Measurements from ENCODE around the gene SPTBN2. TPM values are rescaled to one million over a fixed set of nuclear protein-coding genes. Genes with fewer than 3 reads are reported as not detected.
"Not testable (repeated sequence)": the region's sequence is repeated elsewhere in the genome, so short reads cannot be mapped to it uniquely, and the experiment has no call there.

SPTBN2 gene
- total RNA-seq, 2 experiments from 2014 or later = 1.3 to 1.5 TPM

GRCh38 chr11:66743271-66743968 lies 14.4 kb upstream of the SPTBN2 start:
- no peak for DNase-seq
- POLR2A ChIA-PET = no interaction called here
- H3K4me3 Mint-ChIP-seq = peak overlapping the region; percentile 92
- H3K27me3 Mint-ChIP-seq = no peaks in the 10 kb centered on the region
- peaks cover 2% of the 10 kb centered on the region for H3K36me3 Mint-ChIP-seq
- H3K9me3 Mint-ChIP-seq = peaks cover 8% of the 10 kb centered on the region
- no peak overlapping the region for H3K27ac Mint-ChIP-seq
- H3K4me1 Mint-ChIP-seq (ENCODE audit: low read depth) = peaks cover 9% of the 10 kb centered on the region
- intact Hi-C loops (cut with micrococcal nuclease) = no loop called here
- CTCF ChIA-PET = no interaction called here

- POLR2A ChIA-PET = no interaction called here
- peaks cover 8% of the 10 kb centered on the region for H3K9me3 Mint-ChIP-seq
- CTCF ChIA-PET = no interaction called here
- peaks cover 6% of the 10 kb centered on the region for H3K4me1 Mint-ChIP-seq (ENCODE audit: low read depth)
- H3K36me3 Mint-ChIP-seq = peaks cover 2% of the 10 kb centered on the region
- no peak for DNase-seq
- intact Hi-C loops (cut with micrococcal nuclease) = no loop called here
- no peaks in the 10 kb centered on the region for H3K27me3 Mint-ChIP-seq
- no peak overlapping the region for H3K27ac Mint-ChIP-seq
- H3K4me3 Mint-ChIP-seq = no peak overlapping the region
Measured at GRCh38 chr11:66741153-66741552, 12.1 kb upstream of the SPTBN2 start.

GRCh38 chr11:66739983-66740382 lies 11.0 kb upstream of the SPTBN2 start:
- H3K36me3 Mint-ChIP-seq = peaks cover 2% of the 10 kb centered on the region
- no peak overlapping the region for H3K27ac Mint-ChIP-seq
- DNase-seq = no peak
- ChIA-PET POLR2A (interaction anchor here (0.6 kb wide), 1 partner anchor 194 kb away, joined by 3 read pairs; the partner anchor contains the start of gene ACTN3), CTCF (no interaction called here)
- H3K4me3 Mint-ChIP-seq = no peak overlapping the region
- H3K27me3 Mint-ChIP-seq = no peaks in the 10 kb centered on the region
- H3K4me1 Mint-ChIP-seq (ENCODE audit: low read depth) = no peaks in the 10 kb centered on the region
- intact Hi-C loops (cut with micrococcal nuclease) = no loop called here
- peaks cover 8% of the 10 kb centered on the region for H3K9me3 Mint-ChIP-seq

GRCh38 chr11:66734215-66734614 lies 5.2 kb upstream of the SPTBN2 start:
- Mint-ChIP-seq H3K36me3 (no peaks in the 10 kb centered on the region), H3K4me1 (ENCODE audit: low read depth) (no peaks in the 10 kb centered on the region), H3K27me3 (peaks cover 17% of the 10 kb centered on the region), H3K4me3 (no peak overlapping the region), H3K9me3 (no peaks in the 10 kb centered on the region), H3K27ac (no peak overlapping the region)
- ChIA-PET POLR2A (no interaction called here), CTCF (no interaction called here)
- intact Hi-C loops (cut with micrococcal nuclease) = no loop called here
- no peak for DNase-seq

- Mint-ChIP-seq H3K36me3 (peaks cover 4% of the 10 kb centered on the region), H3K27ac (no peak overlapping the region)
Measured at GRCh38 chr11:66729447-66729846, 431 bp upstream of the SPTBN2 start.

GRCh38 chr11:66728038-66728692 lies 851 bp downstream of the SPTBN2 start:
- Mint-ChIP-seq H3K27me3 (peaks cover 49% of the 10 kb centered on the region), H3K4me3 (peak overlapping the region; percentile 68), H3K4me1 (ENCODE audit: low read depth) (peaks cover 10% of the 10 kb centered on the region), H3K27ac (no peak overlapping the region), H3K36me3 (peaks cover 4% of the 10 kb centered on the region), H3K9me3 (no peaks in the 10 kb centered on the region)
- DNase-seq = no peak
- intact Hi-C loops (cut with micrococcal nuclease) = loop anchor here (10.0 kb wide), 1 partner anchor 67 kb away; no protein-coding TSS in a partner anchor
- ChIA-PET POLR2A (no interaction called here), CTCF (no interaction called here)

More at GRCh38 chr11:66729447-66729846, 431 bp upstream of the SPTBN2 start:
- peak overlapping the region; percentile 68 for H3K4me3 Mint-ChIP-seq
- ChIA-PET POLR2A (no interaction called here), CTCF (interaction anchor here (1.1 kb wide), 1 partner anchor 71 kb away, joined by 3 read pairs; no protein-coding TSS in a partner anchor)
- peaks cover 10% of the 10 kb centered on the region for H3K4me1 Mint-ChIP-seq (ENCODE audit: low read depth)
- H3K27me3 Mint-ChIP-seq = peaks cover 51% of the 10 kb centered on the region
- intact Hi-C loops (cut with micrococcal nuclease) = loop anchor here (10.0 kb wide), 1 partner anchor 65 kb away; no protein-coding TSS in a partner anchor
- DNase-seq = no peak
- no peaks in the 10 kb centered on the region for H3K9me3 Mint-ChIP-seq

- intact Hi-C loops (cut with micrococcal nuclease) = loop anchor here (10.0 kb wide), 1 partner anchor 67 kb away; no protein-coding TSS in a partner anchor
- peak; percentile 46 for DNase-seq
- ChIA-PET POLR2A (no interaction called here), CTCF (interaction anchor here (0.6 kb wide), 1 partner anchor 226 kb away, joined by 3 read pairs; no protein-coding TSS in a partner anchor)
- Mint-ChIP-seq H3K27ac (no peak overlapping the region), H3K9me3 (no peaks in the 10 kb centered on the region), H3K4me1 (ENCODE audit: low read depth) (peaks cover 10% of the 10 kb centered on the region), H3K4me3 (peak overlapping the region; percentile 45), H3K36me3 (peaks cover 4% of the 10 kb centered on the region), H3K27me3 (peaks cover 49% of the 10 kb centered on the region)
Measured at GRCh38 chr11:66727282-66728037, 1.6 kb downstream of the SPTBN2 start.

GRCh38 chr11:66725647-66726046 lies 3.4 kb downstream of the SPTBN2 start:
- CTCF ChIA-PET = interaction anchor here (0.7 to 1.1 kb wide), 2 partner anchors 47 to 133 kb away, joined by 3 to 4 read pairs; partner anchors contain the start of genes CCDC87 and CCS
- H3K27ac Mint-ChIP-seq = no peak overlapping the region
- peaks cover 41% of the 10 kb centered on the region for H3K27me3 Mint-ChIP-seq
- H3K4me1 Mint-ChIP-seq (ENCODE audit: low read depth) = peaks cover 11% of the 10 kb centered on the region
- H3K36me3 Mint-ChIP-seq = peaks cover 4% of the 10 kb centered on the region
- intact Hi-C loops (cut with micrococcal nuclease) = loop anchor here (10.0 kb wide), 1 partner anchor 69 kb away; no protein-coding TSS in a partner anchor
- DNase-seq = no peak
- POLR2A ChIA-PET = interaction anchor here (1.0 kb wide), 1 partner anchor 117 kb away, joined by 3 read pairs; the partner anchor contains the start of gene RCE1
- no peaks in the 10 kb centered on the region for H3K9me3 Mint-ChIP-seq
- H3K4me3 Mint-ChIP-seq = no peak overlapping the region

- intact Hi-C loops (cut with micrococcal nuclease) = loop anchor here (10.0 kb wide), 1 partner anchor 70 kb away; no protein-coding TSS in a partner anchor
- ChIA-PET CTCF (interaction anchor here (0.7 to 1.3 kb wide), 3 partner anchors 46 to 133 kb away, joined by 3 to 4 read pairs (median 3); partner anchors contain the start of genes CCDC87 and CCS), POLR2A (interaction anchor here (1.0 kb wide), 1 partner anchor 118 kb away, joined by 3 read pairs; the partner anchor contains the start of gene RCE1)
- H3K27ac Mint-ChIP-seq = no peak overlapping the region
- H3K9me3 Mint-ChIP-seq = no peaks in the 10 kb centered on the region
- H3K4me3 Mint-ChIP-seq = no peak overlapping the region
- H3K4me1 Mint-ChIP-seq (ENCODE audit: low read depth) = peaks cover 16% of the 10 kb centered on the region
- peaks cover 4% of the 10 kb centered on the region for H3K36me3 Mint-ChIP-seq
- no peak for DNase-seq
- H3K27me3 Mint-ChIP-seq = peaks cover 46% of the 10 kb centered on the region
Measured at GRCh38 chr11:66725114-66725513, 3.9 kb downstream of the SPTBN2 start.

GRCh38 chr11:66724167-66724566 lies 4.8 kb downstream of the SPTBN2 start:
- H3K4me3 Mint-ChIP-seq, H3K27ac Mint-ChIP-seq, H3K9me3 Mint-ChIP-seq, H3K36me3 Mint-ChIP-seq, DNase-seq: not testable (repeated sequence)
- CTCF ChIA-PET = interaction anchor here (0.6 to 1.3 kb wide), 2 partner anchors 61 to 109 kb away, joined by 3 read pairs; no protein-coding TSS in a partner anchor
- Mint-ChIP-seq H3K4me1 (ENCODE audit: low read depth) (peaks cover 19% of the 10 kb centered on the region), H3K27me3 (peaks cover 49% of the 10 kb centered on the region)
- intact Hi-C loops (cut with micrococcal nuclease) = loop anchor here (10.0 kb wide), 1 partner anchor 71 kb away; no protein-coding TSS in a partner anchor
- POLR2A ChIA-PET = interaction anchor here (0.5 kb wide), 1 partner anchor 478 kb away, joined by 4 read pairs; no protein-coding TSS in a partner anchor

GRCh38 chr11:66723693-66724092 lies 5.3 kb downstream of the SPTBN2 start:
- Mint-ChIP-seq H3K27me3 (peaks cover 45% of the 10 kb centered on the region), H3K4me1 (ENCODE audit: low read depth) (peaks cover 15% of the 10 kb centered on the region), H3K27ac (no peak overlapping the region), H3K9me3 (no peaks in the 10 kb centered on the region), H3K36me3 (peaks cover 2% of the 10 kb centered on the region), H3K4me3 (no peak overlapping the region)
- CTCF ChIA-PET = interaction anchor here (1.3 kb wide), 1 partner anchor 110 kb away, joined by 3 read pairs; no protein-coding TSS in a partner anchor
- DNase-seq = no peak
- intact Hi-C loops (cut with micrococcal nuclease) = loop anchor here (10.0 kb wide), 1 partner anchor 71 kb away; no protein-coding TSS in a partner anchor
- POLR2A ChIA-PET = no interaction called here

Measured in activated CD4-positive, alpha-beta memory T cell treated with anti-CD3 and anti-CD28 coated beads for 36 hours (primary cell).